ENCODE data around the gene ACLY. TPM values are rescaled to one million over a fixed set of nuclear protein-coding genes. Genes with fewer than 3 reads are reported as not detected.

The ACLY gene
- total and polyA plus RNA-seq, 10 of the 15 experiments (the other 5 are each of a cell fraction or from before 2014, with no cell fraction given) = 32.6 to 224 (median 114) TPM

GRCh38 chr17:41930009-41930832, 11.5 kb upstream of the ACLY start, which contains the start of gene ODAD4 (continued):
- TF ChIP-seq CTCF (IDR thresholded peaks at IDR 0.05 in 2 of 3, conservative IDR thresholded peaks at IDR 0.05 in 1 of 3; ENCODE audit: control insufficient read depth in 2 of 3, extremely low read depth in 1 of 3, insufficient read depth in 1 of 3, low read depth in 3 of 3, low read length in 3 of 3) (peak in 2 of 3 experiments; percentile 30 to 48; a peak in 3 of 6 replicates), HDAC6 (IDR thresholded peaks at IDR 0.05; ENCODE audit: unreplicated experiment) (no peak), BACH1 (IDR thresholded peaks at IDR 0.05; ENCODE audit: borderline replicate concordance) (peak; percentile 48; the same call in 1 of the 2 replicates), TARDBP (IDR thresholded peaks at IDR 0.05; ENCODE audit: borderline replicate concordance) (no peak), YY1 (IDR thresholded peaks at IDR 0.05; ENCODE audit: low read depth, low read length) (peak; percentile 80), ATF7 (IDR thresholded peaks at IDR 0.05; ENCODE audit: low read depth) (no peak), MLLT1 (IDR thresholded peaks at IDR 0.05) (peak; percentile 65), RELA (IDR thresholded peaks at IDR 0.05; ENCODE audit: borderline replicate concordance, partially characterized antibody) (no peak), TBL1XR1 (IDR thresholded peaks at IDR 0.05; ENCODE audit: low read depth, low read length) (0 out of 2 replicates have a peak, but pooled peaks have one; percentile 49), IKZF1 (conservative IDR thresholded peaks at IDR 0.05) (peak; percentile 78), SIX5 (IDR thresholded peaks at IDR 0.05; ENCODE audit: low read depth, low read length, severe bottlenecking) (peak; percentile 23), KDM1A (IDR thresholded peaks at IDR 0.05; ENCODE audit: borderline replicate concordance) (0 out of 2 replicates have a peak, but pooled peaks have one; percentile 41), GATAD2B (conservative IDR thresholded peaks at IDR 0.05; ENCODE audit: low read depth) (peak; percentile 62; the same call in 1 of the 2 replicates), KLF5 (IDR thresholded peaks at IDR 0.05; ENCODE audit: partially characterized antibody) (no peak), BCL3 (IDR thresholded peaks at IDR 0.05; ENCODE audit: borderline replicate concordance, insufficient read depth, low read depth, low read length, poor library complexity, severe bottlenecking) (no peak), RB1 (IDR thresholded peaks at IDR 0.05; ENCODE audit: borderline replicate concordance) (peak; percentile 34; the same call in 1 of the 2 replicates), NKRF (conservative IDR thresholded peaks at IDR 0.05) (peak; percentile 60), PBX3 (IDR thresholded peaks at IDR 0.05; ENCODE audit: insufficient replicate concordance, low read depth, low read length) (peak; percentile 67), IKZF2 (IDR thresholded peaks at IDR 0.05) (peak; percentile 60 to 64; a peak in 3 of 4 replicates)

Measured in GM12878 (cell line).